Liver (tissue), 10 donors: Measurements from ENCODE around the gene DESI1. TPM values are rescaled to one million over a fixed set of nuclear protein-coding genes. Genes with fewer than 3 reads are reported as not detected.

ENCODE experiments used
- DNase-seq: peaks from one replicate; pipeline ENCODE4 v3.0.0-alpha.2; 2017; ENCODE audit warnings: low spot score
- H3K27ac ChIP-seq, 2 donors: one replicate each; pipeline ENCODE4 v1.7.0; 2013; ENCODE audit warnings: inconsistent platforms in 2 of 2, low read length in 2 of 2, control low read depth in 1 of 2, low read depth in 1 of 2, mild to moderate bottlenecking in 1 of 2
- H3K27me3 ChIP-seq, 4 donors: one replicate each; pipeline versions ENCODE4 v1.6.1 to v1.7.0; 2013; ENCODE audit warnings: low read length in 3 of 4, inconsistent platforms in 1 of 4, mild to moderate bottlenecking in 1 of 4, moderate library complexity in 1 of 4; ENCODE audit not compliant: control insufficient read depth in 4 of 4, insufficient read depth in 4 of 4
- H3K36me3 ChIP-seq, 4 donors: one replicate each; pipeline versions ENCODE4 v1.6.1 to v1.7.0; 2013; ENCODE audit warnings: low read length in 3 of 4, mild to moderate bottlenecking in 3 of 4, low read depth in 1 of 4, moderate library complexity in 1 of 4; ENCODE audit not compliant: control insufficient read depth in 4 of 4, insufficient read depth in 3 of 4
- H3K4me1 ChIP-seq, 4 donors: one replicate each; pipeline versions ENCODE4 v1.6.1 to v1.7.0; 2013; ENCODE audit warnings: low read length in 3 of 4, mild to moderate bottlenecking in 3 of 4, moderate library complexity in 1 of 4; ENCODE audit not compliant: control insufficient read depth in 4 of 4, insufficient read depth in 4 of 4
- H3K4me3 ChIP-seq, 3 donors: one replicate each; pipeline versions ENCODE4 v1.6.1 to v1.7.0; 2013; ENCODE audit warnings: low read length in 3 of 3, control low read depth in 1 of 3, low read depth in 1 of 3, mild to moderate bottlenecking in 1 of 3
- H3K9ac ChIP-seq, 2 donors: one replicate each; pipeline ENCODE4 v1.7.0; 2013; ENCODE audit warnings: low read length in 2 of 2, mild to moderate bottlenecking in 2 of 2, moderate library complexity in 2 of 2, control low read depth in 1 of 2, low read depth in 1 of 2
- H3K9me3 ChIP-seq, 4 donors: one replicate each; pipeline versions ENCODE4 v1.6.1 to v1.7.0; 2013; ENCODE audit warnings: low read length in 3 of 4; ENCODE audit not compliant: control insufficient read depth in 4 of 4
- ATF3 ChIP-seq: IDR thresholded peaks from 2 replicates; pipeline ENCODE4 v1.6.1; 2016; ENCODE audit warnings: antibody characterized with exemption
- CTCF ChIP-seq: fragments of 150-350 bp; IDR thresholded peaks from 2 replicates; pipeline ENCODE4 v1.5.1; 2017; ENCODE audit warnings: improper control_type of control experiment, low read depth, low read length; ENCODE audit not compliant: missing input control
- EGR1 ChIP-seq, 2 donors: IDR thresholded peaks; 2 replicates each; pipeline ENCODE4 v1.6.1; 2016 to 2018; ENCODE audit warnings: antibody characterized with exemption in 2 of 2, low read depth in 2 of 2
- FOXA1 ChIP-seq: IDR thresholded peaks from 2 replicates; pipeline ENCODE4 v1.6.1; 2016; ENCODE audit warnings: antibody characterized with exemption
- GABPA ChIP-seq, 2 donors: IDR thresholded peaks in 1 of 2; conservative IDR thresholded peaks in 1 of 2; 2 replicates each; pipeline ENCODE4 v1.6.1; 2016; ENCODE audit warnings: antibody characterized with exemption in 2 of 2, mild to moderate bottlenecking in 1 of 2, moderate library complexity in 1 of 2
- HNF4A ChIP-seq, 2 donors: conservative IDR thresholded peaks; 2 replicates each; pipeline ENCODE4 v1.6.1; 2016; ENCODE audit warnings: antibody characterized with exemption in 2 of 2, mild to moderate bottlenecking in 2 of 2
- HNF4G ChIP-seq: IDR thresholded peaks from 2 replicates; pipeline ENCODE4 v1.6.1; 2016; ENCODE audit warnings: antibody characterized with exemption
- JUND ChIP-seq, 2 donors: IDR thresholded peaks; 2 replicates each; pipeline ENCODE4 v1.6.1; 2016; ENCODE audit warnings: antibody characterized with exemption in 2 of 2
- MAX ChIP-seq: IDR thresholded peaks from 2 replicates; pipeline ENCODE4 v1.6.1; 2016; ENCODE audit warnings: antibody characterized with exemption
- RAD21 ChIP-seq, 2 donors: IDR thresholded peaks; 2 replicates each; pipeline ENCODE4 v1.6.1; 2016; ENCODE audit warnings: antibody characterized with exemption in 2 of 2, mild to moderate bottlenecking in 2 of 2
- REST ChIP-seq: IDR thresholded peaks from 2 replicates; pipeline ENCODE4 v1.6.1; 2016; ENCODE audit warnings: antibody characterized with exemption, mild to moderate bottlenecking
- RXRA ChIP-seq, 2 donors: IDR thresholded peaks; 2 replicates each; pipeline ENCODE4 v1.6.1; 2017 to 2018; ENCODE audit warnings: antibody characterized with exemption in 2 of 2, mild to moderate bottlenecking in 1 of 2
- SP1 ChIP-seq: IDR thresholded peaks from 2 replicates; pipeline ENCODE4 v1.6.1; 2018; ENCODE audit warnings: antibody characterized with exemption, mild to moderate bottlenecking
- TAF1 ChIP-seq: conservative IDR thresholded peaks from 2 replicates; pipeline ENCODE4 v1.6.1; 2016; ENCODE audit warnings: antibody characterized with exemption, mild to moderate bottlenecking
- ZBTB33 ChIP-seq: IDR thresholded peaks from 2 replicates; pipeline ENCODE4 v1.6.1; 2016; ENCODE audit warnings: antibody characterized with exemption
- WGBS: extraction: QIAGEN DNeasy Blood & Tissue Kit; methylation state at CpG from one replicate; pipeline ENCODE4 v1.1.7; 2013; 5-methylcytosine and 5-hydroxymethylcytosine counted together
- polyA plus RNA-seq, 2 donors: library from polyadenylated mRNA; stranded (reverse) in 1 of 2; unstranded in 1 of 2; fragments of 200-250 nt in 1 of 2; fragments of >200 nt in 1 of 2; fragmentation: Nextera tagmentation in 1 of 2; extraction: Ambion mirVana in 1 of 2; gene quantifications; one replicate each; pipeline versions ENCODE4 v1.2.1 to v1.2.3, GENCODE V29; 2013 to 2015
- small RNA-seq: library from RNA; depleted of rRNA; stranded (forward); fragments of <200 nt; gene quantifications from one replicate; pipeline ENCODE3, GENCODE V24; 2014
- total RNA-seq, 2 donors: library from RNA; depleted of rRNA; stranded (reverse); fragments of >200 nt; gene quantifications; one replicate each; pipeline ENCODE4 v1.2.3, GENCODE V29; 2014
- donor health status: healthy.
- donor health status: healthy.
- donor health status: healthy.
- donor health status: healthy.
- donor health status: healthy.

DESI1 gene
- total and polyA plus RNA-seq, 4 donors: 16.4 to 102 (median 40.6) TPM

- WGBS: 67% methylated on average over 5 of the region's 5 CpGs
- H3K36me3 ChIP-seq: no peaks in the 10 kb centered on the region
Observed at GRCh38 chr22:41548830-41549211, 72.0 kb downstream of the DESI1 start.

More at GRCh38 chr22:41548830-41549211, 72.0 kb downstream of the DESI1 start:
- H3K27me3 ChIP-seq: no peaks in the 10 kb centered on the region
- DNase-seq: no peak
- no peak overlapping the region for H3K4me3 ChIP-seq
- peak overlapping the region; percentile 66 to 72 for H3K27ac ChIP-seq
- no peaks in the 10 kb centered on the region for H3K9me3 ChIP-seq
- H3K4me1 ChIP-seq: peaks cover 6 to 29% (median 27%) of the 10 kb centered on the region in 4 donors
- H3K9ac ChIP-seq: no peak overlapping the region
- TF ChIP-seq RAD21 (IDR thresholded peaks at IDR 0.05): no peak
- no peak for TF ChIP-seq HNF4A (conservative IDR thresholded peaks at IDR 0.05)
- TF ChIP-seq FOXA1: no peak
- TF ChIP-seq SP1: no peak
- TF ChIP-seq MAX: no peak
- no peak for TF ChIP-seq RXRA (IDR thresholded peaks at IDR 0.05)
- no peak for TF ChIP-seq TAF1
- no peak for TF ChIP-seq GABPA (IDR thresholded peaks at IDR 0.05 in 1 of 2, conservative IDR thresholded peaks at IDR 0.05 in 1 of 2)
- TF ChIP-seq REST: no peak
- no peak for TF ChIP-seq ATF3
- TF ChIP-seq CTCF: no peak
- no peak for TF ChIP-seq ZBTB33
- TF ChIP-seq EGR1 (IDR thresholded peaks at IDR 0.05; ENCODE audit: low read depth in 2 of 2): no peak
- TF ChIP-seq HNF4G: no peak
- TF ChIP-seq JUND (IDR thresholded peaks at IDR 0.05): no peak

Small RNA genes lying within 50 kb of the gene (small RNA-seq; reads per million reads assigned to genes)
- not detected for gene RF00019

Other genes starting within 250 kb of the DESI1 start
- gene TEF, start 239.1 kb downstream of the DESI1 start, total RNA-seq: 10 to 100 TPM in 1 of 2 donors, 1 to 10 TPM in 1; 8.8 to 16.2 TPM
- gene TEF, start 239.1 kb downstream of the DESI1 start, polyA plus RNA-seq: 10 to 100 TPM in 1 of 2 donors, 1 to 10 TPM in 1; 5.7 to 11.6 TPM
- gene TOB2, start 174.2 kb downstream of the DESI1 start, total RNA-seq: 10 to 100 TPM; 11.6 to 17.1 TPM
- gene TOB2, start 174.2 kb downstream of the DESI1 start, polyA plus RNA-seq: 10 to 100 TPM in 1 of 2 donors, 1 to 10 TPM in 1; 9.8 to 12.9 TPM
- 10 to 100 TPM; 27.3 to 31.7 TPM for gene PHF5A, start 152.4 kb downstream of the DESI1 start, total RNA-seq
- gene PHF5A, start 152.4 kb downstream of the DESI1 start, polyA plus RNA-seq: 10 to 100 TPM; 15.8 to 19.1 TPM
- gene ACO2, start 151.9 kb downstream of the DESI1 start, total RNA-seq: 10 to 100 TPM; 62.8 to 75.1 TPM
- gene ACO2, start 151.9 kb downstream of the DESI1 start, polyA plus RNA-seq: 10 to 100 TPM; 45.3 to 76.1 TPM
- gene POLR3H, start 76.6 kb downstream of the DESI1 start, total RNA-seq: 10 to 100 TPM; 11.7 to 21.9 TPM
- gene POLR3H, start 76.6 kb downstream of the DESI1 start, polyA plus RNA-seq: 10 to 100 TPM; 32.2 to 37.7 TPM
- under 1 TPM; 0.17 to 0.33 TPM for gene CSDC2, start 60.0 kb downstream of the DESI1 start, total RNA-seq
- gene CSDC2, start 60.0 kb downstream of the DESI1 start, polyA plus RNA-seq: 10 to 100 TPM in 1 of 2 donors, under 1 TPM in 1; 0.42 to 12.2 TPM
- 10 to 100 TPM; 24.9 to 30.1 TPM for gene PMM1, start 31.2 kb downstream of the DESI1 start, total RNA-seq
- 10 to 100 TPM; 35.1 to 50.2 TPM for gene PMM1, start 31.2 kb downstream of the DESI1 start, polyA plus RNA-seq
- gene XRCC6, start 252 bp upstream of the DESI1 start, total RNA-seq: 100 to 1,000 TPM; 104 to 148 TPM
- gene XRCC6, start 252 bp upstream of the DESI1 start, polyA plus RNA-seq: 10 to 100 TPM; 81.8 to 87.9 TPM
- gene SNU13, start 67.8 kb upstream of the DESI1 start, total RNA-seq: 10 to 100 TPM; 22.3 to 35.3 TPM
- 100 to 1,000 TPM in 1 of 2 donors, 10 to 100 TPM in 1; 52.6 to 104 TPM for gene SNU13, start 67.8 kb upstream of the DESI1 start, polyA plus RNA-seq
- 1 to 10 TPM in 1 of 2 donors, under 1 TPM in 1; 0.33 to 1.0 TPM for gene MEI1, start 78.5 kb upstream of the DESI1 start, total RNA-seq
- gene MEI1, start 78.5 kb upstream of the DESI1 start, polyA plus RNA-seq: 1 to 10 TPM in 1 of 2 donors, under 1 TPM in 1; 0.43 to 1.3 TPM
- gene CCDC134, start 179.6 kb upstream of the DESI1 start, total RNA-seq: 10 to 100 TPM; 10.7 to 13.2 TPM
- gene CCDC134, start 179.6 kb upstream of the DESI1 start, polyA plus RNA-seq: 1 to 10 TPM; 2.0 TPM
- 10 to 100 TPM; 60.0 to 69.6 TPM for gene SREBF2, start 212.1 kb upstream of the DESI1 start, total RNA-seq
- 10 to 100 TPM; 18.3 to 54.5 TPM for gene SREBF2, start 212.1 kb upstream of the DESI1 start, polyA plus RNA-seq